WTC11 (cell line): ENCODE measurements around the gene NAP1L5. TPM values are rescaled to one million over a fixed set of nuclear protein-coding genes. Genes with fewer than 3 reads are reported as not detected.

Experiments
- ATAC-seq: fragments of 200-7000 bp; cut with Tn5 transposase; 2 replicates; pipeline ENCODE4 v1.10.0; 2021; ENCODE audit warnings: mild to moderate bottlenecking, moderate library complexity
- CTCF ChIA-PET: fragments of 300-600 bp; sonication (Branson Sonifier 250); formaldehyde crosslinking; loops from one replicate; lab custom pipeline; 2021; ENCODE audit warnings: antibody characterized with exemption; lab: Charles Lee
- POLR2A ChIA-PET: fragments of 350-600 bp; sonication (Branson Sonifier 250); formaldehyde crosslinking; loops from one replicate; lab custom pipeline; 2021; ENCODE audit warnings: antibody characterized with exemption; lab: Charles Lee
- DNase-seq: peaks from one replicate; pipeline ENCODE4 v3.0.0; 2021; ENCODE audit warnings: low spot score
- H3K27ac Mint-ChIP-seq: 2 replicates; pipeline ENCODE4 v1.8.0; 2021; ENCODE audit warnings: mixed read lengths
- H3K27me3 Mint-ChIP-seq: 2 replicates; pipeline ENCODE4 v1.8.0; 2021; ENCODE audit warnings: low read depth, mild to moderate bottlenecking, moderate library complexity, mixed read lengths
- H3K36me3 Mint-ChIP-seq: 2 replicates; pipeline ENCODE4 v1.8.0; 2021; ENCODE audit warnings: mixed read lengths
- H3K4me1 Mint-ChIP-seq: 2 replicates; pipeline ENCODE4 v1.8.0; 2022; ENCODE audit warnings: mixed read lengths
- H3K4me3 Mint-ChIP-seq: 2 replicates; pipeline ENCODE4 v1.8.0; 2021; ENCODE audit warnings: mild to moderate bottlenecking, moderate library complexity, mixed read lengths
- H3K9me3 Mint-ChIP-seq: 2 replicates; pipeline ENCODE4 v1.8.0; 2021; ENCODE audit warnings: mixed read lengths
- AFF4 ChIP-seq: sonication (generic); formaldehyde crosslinking; IDR thresholded peaks from 2 replicates; pipeline ENCODE4 v1.8.1; 2023; ENCODE audit warnings: mild to moderate bottlenecking, missing genetic modification reagents, borderline replicate concordance
- ATF2 ChIP-seq: sonication (generic); formaldehyde crosslinking; IDR thresholded peaks from 2 replicates; pipeline ENCODE4 v1.8.1; 2022; ENCODE audit warnings: low read depth, missing genetic modification reagents, borderline replicate concordance
- CREM ChIP-seq: sonication (generic); formaldehyde crosslinking; IDR thresholded peaks from 2 replicates; pipeline ENCODE4 v1.8.1; 2022; ENCODE audit warnings: mild to moderate bottlenecking, missing genetic modification reagents, moderate library complexity
- CTCF ChIP-seq: fragments of 200-600 bp; IDR thresholded peaks from 2 replicates; pipeline ENCODE4 v1.8.0; 2022; ENCODE audit warnings: antibody characterized with exemption
- FOXK1 ChIP-seq: sonication (generic); formaldehyde crosslinking; IDR thresholded peaks from 2 replicates; pipeline ENCODE4 v1.8.0; 2022; ENCODE audit warnings: mild to moderate bottlenecking, moderate library complexity, missing genetic modification reagents
- FOXP1 ChIP-seq: sonication (generic); formaldehyde crosslinking; IDR thresholded peaks from 2 replicates; pipeline ENCODE4 v1.8.0; 2022; ENCODE audit warnings: missing genetic modification reagents, mild to moderate bottlenecking, moderate library complexity, borderline replicate concordance
- FOXP4 ChIP-seq: sonication (generic); formaldehyde crosslinking; IDR thresholded peaks from 2 replicates; pipeline ENCODE4 v1.8.0; 2022; ENCODE audit warnings: mild to moderate bottlenecking, missing genetic modification reagents
- GRHL2 ChIP-seq: fragments of 250-450 bp; sonication (Bioruptor Pico); IDR thresholded peaks from 2 replicates; pipeline ENCODE4 v1.8.0; 2022; ENCODE audit warnings: mild to moderate bottlenecking, moderate library complexity; ENCODE audit not compliant: insufficient replicate concordance, severe bottlenecking
- GTF2I ChIP-seq: fragments of 250-450 bp; sonication (Bioruptor Pico); conservative IDR thresholded peaks from 2 replicates; pipeline ENCODE4 v1.4.0; 2021; ENCODE audit warnings: mild to moderate bottlenecking
- HMGXB4 ChIP-seq: sonication (generic); formaldehyde crosslinking; IDR thresholded peaks from 2 replicates; pipeline ENCODE4 v1.8.1; 2023; ENCODE audit warnings: mild to moderate bottlenecking, moderate library complexity, missing genetic modification reagents
- IRF1 ChIP-seq: sonication (generic); formaldehyde crosslinking; IDR thresholded peaks from 2 replicates; pipeline ENCODE4 v1.8.0; 2023; ENCODE audit warnings: missing genetic modification reagents
- MXD4 ChIP-seq: fragments of 250-450 bp; sonication (Bioruptor Pico); IDR thresholded peaks from 2 replicates; pipeline ENCODE4 v1.8.0; 2021; ENCODE audit warnings: mild to moderate bottlenecking, moderate library complexity, borderline replicate concordance
- NR1H2 ChIP-seq: sonication (generic); formaldehyde crosslinking; IDR thresholded peaks from 2 replicates; pipeline ENCODE4 v1.9.0; 2021; ENCODE audit warnings: mild to moderate bottlenecking, moderate library complexity, missing genetic modification reagents
- RORB ChIP-seq: fragments of 250-450 bp; sonication (Bioruptor Pico); IDR thresholded peaks from 2 replicates; pipeline ENCODE4 v1.9.0; 2021; ENCODE audit warnings: mild to moderate bottlenecking
- SOX15 ChIP-seq: fragments of 250-450 bp; sonication (Bioruptor Pico); IDR thresholded peaks from 2 replicates; pipeline ENCODE4 v1.9.0; 2021; ENCODE audit warnings: mild to moderate bottlenecking
- SP1 ChIP-seq: sonication (generic); formaldehyde crosslinking; conservative IDR thresholded peaks from 2 replicates; pipeline ENCODE4 v1.8.1; 2022; ENCODE audit warnings: missing genetic modification reagents
- TP53 ChIP-seq: sonication (generic); formaldehyde crosslinking; IDR thresholded peaks from 2 replicates; pipeline ENCODE4 v1.8.1; 2023; ENCODE audit warnings: mild to moderate bottlenecking, missing genetic modification reagents
- USF2 ChIP-seq: sonication (generic); formaldehyde crosslinking; IDR thresholded peaks from 2 replicates; pipeline ENCODE4 v1.8.1; 2023; ENCODE audit warnings: mild to moderate bottlenecking, missing genetic modification reagents, moderate library complexity
- ZBTB43 ChIP-seq: sonication (generic); formaldehyde crosslinking; IDR thresholded peaks from 2 replicates; pipeline ENCODE4 v1.8.1; 2023; ENCODE audit warnings: mild to moderate bottlenecking, missing genetic modification reagents
- ZNF121 ChIP-seq: sonication (generic); formaldehyde crosslinking; IDR thresholded peaks from 2 replicates; pipeline ENCODE4 v1.8.0; 2023; ENCODE audit warnings: missing genetic modification reagents
- total RNA-seq: library from RNA; stranded (reverse); gene quantifications from 3 replicates; pipeline ENCODE4 v1.2.3, GENCODE V29; 2021

NAP1L5 gene
- total RNA-seq, 1 experiment from 2014 or later = 3.3 TPM

GRCh38 chr4:88734403-88734949 is 36.8 kb upstream of the NAP1L5 start:
- H3K9me3 Mint-ChIP-seq = no peaks in the 10 kb centered on the region
- ChIA-PET CTCF (no interaction called here), POLR2A (no interaction called here)
- DNase-seq (no peak), ATAC-seq (no peak)
- TF ChIP-seq ZNF121 (CRISPR knock-in tag) (no peak), SOX15 (CRISPR knock-in tag) (no peak), TP53 (no peak), SP1 (CRISPR knock-in tag) (no peak), IRF1 (CRISPR knock-in tag) (no peak), ATF2 (no peak)
- no peak overlapping the region for H3K4me3 Mint-ChIP-seq
- peaks cover 24% of the 10 kb centered on the region for H3K36me3 Mint-ChIP-seq
- H3K27ac Mint-ChIP-seq = no peak overlapping the region
- no peaks in the 10 kb centered on the region for H3K27me3 Mint-ChIP-seq
- H3K4me1 Mint-ChIP-seq = peaks cover 24% of the 10 kb centered on the region

GRCh38 chr4:88732714-88733368 is 35.2 kb upstream of the NAP1L5 start:
- ChIA-PET POLR2A (no interaction called here), CTCF (no interaction called here)
- no peaks in the 10 kb centered on the region for H3K27me3 Mint-ChIP-seq
- DNase-seq (no peak), ATAC-seq (no peak)
- H3K4me1 Mint-ChIP-seq = peaks cover 12% of the 10 kb centered on the region
- H3K4me3 Mint-ChIP-seq = no peak overlapping the region
- no peaks in the 10 kb centered on the region for H3K9me3 Mint-ChIP-seq
- H3K36me3 Mint-ChIP-seq = peaks cover 23% of the 10 kb centered on the region
- H3K27ac Mint-ChIP-seq = no peak overlapping the region
- TF ChIP-seq USF2 (CRISPR knock-in tag) (no peak), CTCF (no peak), RORB (no peak), SP1 (CRISPR knock-in tag) (no peak), MXD4 (no peak), ZBTB43 (CRISPR knock-in tag) (no peak), FOXP4 (CRISPR knock-in tag) (no peak), FOXK1 (no peak), NR1H2 (CRISPR knock-in tag) (no peak), CREM (CRISPR knock-in tag) (no peak), GRHL2 (CRISPR knock-in tag) (no peak), AFF4 (no peak), FOXP1 (CRISPR knock-in tag) (no peak), HMGXB4 (CRISPR knock-in tag) (no peak), GTF2I (CRISPR knock-in tag) (no peak)
